Dendritic cell treated with granulocyte-macrophage colony-stimulating factor and Interleukin-4, amounts not matched to agents 40 ng/mL and 50 ng/mL, for 4 days (primary cell): ENCODE data around the gene ATP6AP2.
"Not testable (repeated sequence)": the region's sequence is repeated elsewhere in the genome, so short reads cannot be mapped to it uniquely, and the experiment has no call there.

Experiments
- H3K27ac Mint-ChIP-seq: one replicate; pipeline ENCODE4 v1.8.0; 2022; ENCODE audit warnings: mild to moderate bottlenecking, mixed read lengths
- H3K27me3 Mint-ChIP-seq: one replicate; pipeline ENCODE4 v1.8.0; 2022; ENCODE audit warnings: mild to moderate bottlenecking, mixed read lengths
- H3K36me3 Mint-ChIP-seq: one replicate; pipeline ENCODE4 v1.8.0; 2022; ENCODE audit warnings: low read depth, mixed read lengths
- H3K4me1 Mint-ChIP-seq: one replicate; pipeline ENCODE4 v1.8.0; 2022; ENCODE audit warnings: low read depth, mixed read lengths
- H3K4me3 Mint-ChIP-seq: one replicate; pipeline ENCODE4 v1.8.0; 2022; ENCODE audit warnings: mild to moderate bottlenecking, moderate library complexity, mixed read lengths
- H3K9me3 Mint-ChIP-seq: one replicate; pipeline ENCODE4 v1.8.0; 2022; ENCODE audit warnings: mixed read lengths
- intact Hi-C: fragments of 100-400 bp; cut with micrococcal nuclease; formaldehyde crosslinking; loops from one replicate; pipeline ENCODE4 v1.15.0; 2022

Gene ATP6AP2

DNA sequence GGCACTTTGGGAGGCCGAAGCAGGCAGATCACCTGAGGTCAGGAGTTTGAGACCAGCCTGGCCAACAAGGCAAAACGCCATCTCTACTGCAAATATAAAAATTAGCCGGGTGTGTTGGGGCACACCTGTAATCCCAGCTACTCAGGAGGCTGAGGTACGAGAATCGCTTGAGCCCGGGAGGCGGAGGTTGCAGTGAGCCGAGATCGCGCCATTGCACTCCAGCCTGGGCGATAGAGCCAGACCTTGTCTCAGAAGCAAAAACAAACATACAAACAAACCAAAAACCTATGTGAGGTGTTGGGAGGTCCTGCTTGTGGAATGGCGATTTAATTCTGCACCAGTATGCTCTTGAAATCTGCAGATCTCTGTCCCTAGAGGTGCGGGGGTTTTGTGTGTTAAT is 1.4 kb downstream of the ATP6AP2 start:
- H3K4me3 Mint-ChIP-seq = peak overlapping the region; percentile 89
- not testable (repeated sequence) for H3K27me3 Mint-ChIP-seq, H3K9me3 Mint-ChIP-seq
- H3K36me3 Mint-ChIP-seq = peaks cover 13% of the 10 kb centered on the region
- peak overlapping the region; percentile 89 for H3K27ac Mint-ChIP-seq
- intact Hi-C loops = loop anchor here (5.0 kb wide), 1 partner anchor 40 kb away; no protein-coding TSS in a partner anchor
- H3K4me1 Mint-ChIP-seq = peaks cover 46% of the 10 kb centered on the region

GRCh38 chrX:40582811-40583210 is 2.0 kb downstream of the ATP6AP2 start:
- Mint-ChIP-seq H3K4me3 (no peak overlapping the region), H3K36me3 (peaks cover 13% of the 10 kb centered on the region), H3K4me1 (peaks cover 41% of the 10 kb centered on the region), H3K27me3 (no peaks in the 10 kb centered on the region), H3K9me3 (no peaks in the 10 kb centered on the region), H3K27ac (peak overlapping the region; percentile 64)
- intact Hi-C loops = loop anchor here (5.0 kb wide), 1 partner anchor 41 kb away; no protein-coding TSS in a partner anchor

- intact Hi-C loops, H3K27ac Mint-ChIP-seq, H3K27me3 Mint-ChIP-seq, H3K9me3 Mint-ChIP-seq, H3K4me3 Mint-ChIP-seq: not testable (repeated sequence)
- peaks cover 41% of the 10 kb centered on the region for H3K36me3 Mint-ChIP-seq
- H3K4me1 Mint-ChIP-seq = peaks cover 36% of the 10 kb centered on the region
Measured at GRCh38 chrX:40587623-40588022, 6.9 kb downstream of the ATP6AP2 start.

GRCh38 chrX:40589616-40590321 is 9.0 kb downstream of the ATP6AP2 start:
- Mint-ChIP-seq H3K36me3 (peaks cover 61% of the 10 kb centered on the region), H3K4me1 (peaks cover 20% of the 10 kb centered on the region)
- H3K27ac Mint-ChIP-seq, H3K9me3 Mint-ChIP-seq, H3K4me3 Mint-ChIP-seq, H3K27me3 Mint-ChIP-seq: not testable (repeated sequence)
- intact Hi-C loops = loop anchor here (10.0 kb wide), 1 partner anchor 125 kb away; no protein-coding TSS in a partner anchor

DNA sequence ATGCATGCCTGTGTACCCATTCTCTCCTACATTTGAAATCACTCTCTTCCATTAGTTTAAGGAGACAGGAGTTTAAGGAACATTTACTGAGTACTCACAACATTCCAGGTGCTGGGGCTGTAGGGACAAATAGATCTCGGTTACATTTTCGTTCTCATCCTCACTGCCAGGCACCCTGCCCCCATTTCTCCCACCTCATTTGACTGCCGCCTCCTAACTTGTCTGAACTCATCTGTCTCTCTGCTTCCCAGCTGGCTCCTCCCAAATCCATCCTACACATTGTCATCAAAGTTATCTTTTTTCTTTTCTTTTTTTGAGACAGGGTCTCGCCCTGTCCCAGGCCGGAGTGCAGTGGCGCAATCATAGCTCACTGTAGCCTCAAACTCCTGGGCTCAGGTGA is 22.7 kb downstream of the ATP6AP2 start:
- Mint-ChIP-seq H3K27me3 (no peaks in the 10 kb centered on the region), H3K36me3 (peaks cover 62% of the 10 kb centered on the region), H3K4me1 (no peaks in the 10 kb centered on the region), H3K27ac (no peak overlapping the region), H3K4me3 (no peak overlapping the region), H3K9me3 (no peaks in the 10 kb centered on the region)
- intact Hi-C loops = no loop called here

DNA sequence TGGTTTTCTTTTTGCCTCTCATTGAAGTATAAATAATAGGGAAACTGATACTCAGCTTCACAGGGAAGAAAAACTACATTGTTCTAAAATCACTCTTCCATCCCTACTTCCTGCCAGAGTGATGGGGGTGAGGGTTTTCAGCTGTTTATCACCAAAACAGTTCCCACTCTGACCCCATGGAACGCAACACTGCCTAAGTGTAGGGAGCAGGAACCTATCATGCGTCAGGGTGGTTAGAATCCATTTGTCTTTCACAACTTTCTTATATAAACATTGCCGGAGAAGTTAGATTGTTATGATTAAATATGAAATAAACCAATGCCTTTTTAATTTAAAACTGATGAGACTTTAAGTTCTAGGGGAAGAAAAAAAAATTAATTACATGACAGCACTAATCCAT is 26.6 kb downstream of the ATP6AP2 start:
- H3K27me3 Mint-ChIP-seq = no peaks in the 10 kb centered on the region
- no peak overlapping the region for H3K4me3 Mint-ChIP-seq
- H3K4me1 Mint-ChIP-seq = no peaks in the 10 kb centered on the region
- intact Hi-C loops = no loop called here
- H3K27ac Mint-ChIP-seq = no peak overlapping the region
- H3K9me3 Mint-ChIP-seq = no peaks in the 10 kb centered on the region
- H3K36me3 Mint-ChIP-seq = peaks cover 32% of the 10 kb centered on the region

GRCh38 chrX:40612511-40612910 is 31.7 kb downstream of the ATP6AP2 start:
- no peak overlapping the region for H3K4me3 Mint-ChIP-seq
- intact Hi-C loops = no loop called here
- no peaks in the 10 kb centered on the region for H3K4me1 Mint-ChIP-seq
- no peaks in the 10 kb centered on the region for H3K27me3 Mint-ChIP-seq
- no peak overlapping the region for H3K27ac Mint-ChIP-seq
- no peaks in the 10 kb centered on the region for H3K9me3 Mint-ChIP-seq
- peaks cover 5% of the 10 kb centered on the region for H3K36me3 Mint-ChIP-seq

GRCh38 chrX:40615976-40616375 is 35.2 kb downstream of the ATP6AP2 start:
- Mint-ChIP-seq H3K27ac (no peak overlapping the region), H3K9me3 (no peaks in the 10 kb centered on the region)
- intact Hi-C loops = no loop called here

GRCh38 chrX:40617566-40617965 is 36.8 kb downstream of the ATP6AP2 start:
- Mint-ChIP-seq H3K4me3 (no peak overlapping the region), H3K9me3 (no peaks in the 10 kb centered on the region), H3K27me3 (no peaks in the 10 kb centered on the region), H3K27ac (no peak overlapping the region), H3K36me3 (no peaks in the 10 kb centered on the region), H3K4me1 (no peaks in the 10 kb centered on the region)
- intact Hi-C loops = no loop called here

More at GRCh38 chrX:40615976-40616375, 35.2 kb downstream of the ATP6AP2 start:
- no peaks in the 10 kb centered on the region for H3K36me3 Mint-ChIP-seq
- H3K27me3 Mint-ChIP-seq = no peaks in the 10 kb centered on the region
- H3K4me3 Mint-ChIP-seq = no peak overlapping the region
- no peaks in the 10 kb centered on the region for H3K4me1 Mint-ChIP-seq

- intact Hi-C loops = no loop called here
- H3K27me3 Mint-ChIP-seq = no peaks in the 10 kb centered on the region
- peaks cover 7% of the 10 kb centered on the region for H3K9me3 Mint-ChIP-seq
- peaks cover 19% of the 10 kb centered on the region for H3K36me3 Mint-ChIP-seq
- no peak overlapping the region for H3K4me3 Mint-ChIP-seq
- no peak overlapping the region for H3K27ac Mint-ChIP-seq
- H3K4me1 Mint-ChIP-seq = no peaks in the 10 kb centered on the region
Measured at GRCh38 chrX:40622479-40623138, 41.8 kb downstream of the ATP6AP2 start.

GRCh38 chrX:40623139-40623536 is 42.4 kb downstream of the ATP6AP2 start, which contains the start of gene MPC1L:
Gene MPC1L (plus strand): TSS chrX:40623428. CDS start chrX:40623566, 138 bp downstream.
- intact Hi-C loops = no loop called here
- Mint-ChIP-seq H3K9me3 (peaks cover 7% of the 10 kb centered on the region), H3K4me3 (no peak within 1 kb of the TSS), H3K36me3 (peaks cover 24% of the 10 kb centered on the region), H3K27ac (no peak within 1 kb of the TSS), H3K27me3 (no peaks in the 10 kb centered on the region), H3K4me1 (no peaks in the 10 kb centered on the region)

- Mint-ChIP-seq H3K4me1 (no peaks in the 10 kb centered on the region), H3K4me3 (no peak overlapping the region), H3K27ac (no peak overlapping the region), H3K36me3 (peaks cover 30% of the 10 kb centered on the region), H3K9me3 (peaks cover 7% of the 10 kb centered on the region), H3K27me3 (no peaks in the 10 kb centered on the region)
- intact Hi-C loops = no loop called here
Measured at GRCh38 chrX:40623665-40624064, 42.9 kb downstream of the ATP6AP2 start.

GRCh38 chrX:40625294-40625693 is 44.5 kb downstream of the ATP6AP2 start:
- H3K4me3 Mint-ChIP-seq = no peak overlapping the region
- peaks cover 38% of the 10 kb centered on the region for H3K36me3 Mint-ChIP-seq
- H3K4me1 Mint-ChIP-seq = no peaks in the 10 kb centered on the region
- H3K27me3 Mint-ChIP-seq = no peaks in the 10 kb centered on the region
- H3K27ac Mint-ChIP-seq = no peak overlapping the region
- peaks cover 7% of the 10 kb centered on the region for H3K9me3 Mint-ChIP-seq
- intact Hi-C loops = no loop called here

GRCh38 chrX:40628506-40628905 is 47.7 kb downstream of the ATP6AP2 start:
- H3K27me3 Mint-ChIP-seq = no peaks in the 10 kb centered on the region
- peaks cover 17% of the 10 kb centered on the region for H3K4me1 Mint-ChIP-seq
- peaks cover 61% of the 10 kb centered on the region for H3K36me3 Mint-ChIP-seq

More at GRCh38 chrX:40628506-40628905, 47.7 kb downstream of the ATP6AP2 start:
- intact Hi-C loops = no loop called here
- no peak overlapping the region for H3K4me3 Mint-ChIP-seq
- peaks cover 5% of the 10 kb centered on the region for H3K9me3 Mint-ChIP-seq
- H3K27ac Mint-ChIP-seq = no peak overlapping the region
